A673 (cell line): ENCODE measurements around the gene FURIN. TPM values are rescaled to one million over a fixed set of nuclear protein-coding genes. Genes with fewer than 3 reads are reported as not detected.

Source experiments
- BruUV-seq: library from RNA; stranded (reverse); fragments of 400-500 nt; replicated peaks from 2 replicates; lab custom pipeline; 2021; lab: Mats Ljungman, UMichigan
- CTCF ChIA-PET: fragments of 300-600 bp; sonication (Branson Sonifier 250); formaldehyde crosslinking; loops from one replicate; lab custom pipeline; 2022; ENCODE audit warnings: antibody characterized with exemption; lab: Charles Lee
- POLR2A ChIA-PET: fragments of 300-600 bp; sonication (Branson Sonifier 250); formaldehyde crosslinking; loops from one replicate; lab custom pipeline; 2022; ENCODE audit warnings: antibody characterized with exemption; ENCODE audit not compliant: low non-redundant PET; lab: Charles Lee
- DNase-seq: peaks from one replicate; pipeline ENCODE4 v3.0.0-alpha.2; 2015; ENCODE audit warnings: low spot score
- H3K27ac ChIP-seq: fragments of 200-600 bp; sonication (generic); 2 replicates; pipeline ENCODE4 v1.5.1; 2016; ENCODE audit warnings: mixed run types, low read depth, mild to moderate bottlenecking, mixed read lengths, antibody characterized with exemption, low read length; ENCODE audit not compliant: poor library complexity, severe bottlenecking
- H3K27me3 ChIP-seq: fragments of 200-600 bp; sonication (generic); replicated peaks from 2 replicates; pipeline ENCODE4 v1.6.1; 2017; ENCODE audit warnings: mixed run types, low read depth, mild to moderate bottlenecking, mixed read lengths, antibody characterized with exemption, low read length; ENCODE audit not compliant: insufficient read depth, poor library complexity
- H3K36me3 ChIP-seq: fragments of 200-600 bp; sonication (generic); 2 replicates; pipeline ENCODE4 v1.6.1; 2016; ENCODE audit warnings: mixed run types, mild to moderate bottlenecking, mixed read lengths, antibody characterized with exemption, low read length; ENCODE audit not compliant: insufficient read depth, poor library complexity, severe bottlenecking
- H3K4me1 ChIP-seq: fragments of 200-600 bp; sonication (generic); 2 replicates; pipeline ENCODE4 v1.6.1; 2017; ENCODE audit warnings: mixed run types, mild to moderate bottlenecking, mixed read lengths, antibody characterized with exemption, low read length; ENCODE audit not compliant: insufficient read depth, poor library complexity, severe bottlenecking
- H3K4me3 ChIP-seq: fragments of 200-600 bp; sonication (generic); 2 replicates; pipeline ENCODE4 v1.5.1; 2016; ENCODE audit warnings: low read depth, mixed run types, mild to moderate bottlenecking, mixed read lengths, low read length; ENCODE audit not compliant: poor library complexity, severe bottlenecking
- H3K9me3 ChIP-seq: fragments of 200-600 bp; sonication (generic); 2 replicates; pipeline ENCODE4 v1.6.1; 2016; ENCODE audit warnings: mixed run types, low read depth, mild to moderate bottlenecking, mixed read lengths, antibody characterized with exemption, low read length; ENCODE audit not compliant: poor library complexity, severe bottlenecking
- CTCF ChIP-seq: fragments of 300-800, 200-600 bp; sonication (generic); conservative IDR thresholded peaks from 2 replicates; pipeline ENCODE4 v1.5.1; 2017; ENCODE audit warnings: low read depth, mild to moderate bottlenecking, antibody characterized with exemption, low read length, moderate library complexity, mixed read lengths
- EZH2 ChIP-seq: fragments of 200-600 bp; sonication (generic); IDR thresholded peaks from 2 replicates; pipeline ENCODE4 v1.6.1; 2017; ENCODE audit warnings: borderline replicate concordance, low read depth, mild to moderate bottlenecking, mixed read lengths, antibody characterized with exemption, low read length; ENCODE audit not compliant: poor library complexity, severe bottlenecking
- intact Hi-C: fragments of 100-400 bp; cut with micrococcal nuclease; formaldehyde crosslinking; loops from one replicate; pipeline ENCODE4 v1.10.0; 2022; ENCODE audit not compliant: unreplicated experiment
- total RNA-seq: library from RNA; stranded (reverse); gene quantifications from 2 replicates; pipeline ENCODE4 v1.2.3, GENCODE V29; 2021

Gene FURIN
- total RNA-seq, 1 experiment from 2014 or later = 63.4 TPM

GRCh38 chr15:90881978-90882721 is 13.8 kb downstream of the FURIN start:
- no peak for DNase-seq
- H3K9me3 ChIP-seq = no peaks in the 10 kb centered on the region
- H3K27me3 ChIP-seq = no peaks in the 10 kb centered on the region
- ChIA-PET POLR2A (no interaction called here), CTCF (no interaction called here)
- H3K27ac ChIP-seq = no peak overlapping the region
- no TSS peak for BruUV-seq
- intact Hi-C loops = no loop called here
- no peak overlapping the region for H3K4me3 ChIP-seq
- TF ChIP-seq EZH2 (no peak), CTCF (no peak)
- H3K36me3 ChIP-seq = peaks cover 36% of the 10 kb centered on the region
- no peaks in the 10 kb centered on the region for H3K4me1 ChIP-seq

- peaks cover 29% of the 10 kb centered on the region for H3K36me3 ChIP-seq
- BruUV-seq = TSS peak; percentile 50
- ChIA-PET CTCF (no interaction called here), POLR2A (no interaction called here)
- no peak for DNase-seq
- H3K4me1 ChIP-seq = no peaks in the 10 kb centered on the region
- peak overlapping the region; percentile 42 for H3K27ac ChIP-seq
- H3K9me3 ChIP-seq = no peaks in the 10 kb centered on the region
- H3K27me3 ChIP-seq = no peaks in the 10 kb centered on the region
- no peak overlapping the region for H3K4me3 ChIP-seq
- no peak for TF ChIP-seq CTCF
- no peak for TF ChIP-seq EZH2
- intact Hi-C loops = no loop called here
These were observed 14.6 kb downstream of the FURIN start for GRCh38 chr15:90882781-90883525.

- no peaks in the 10 kb centered on the region for H3K27me3 ChIP-seq
- DNase-seq = no peak
- ChIA-PET POLR2A (no interaction called here), CTCF (no interaction called here)
- H3K9me3 ChIP-seq = no peaks in the 10 kb centered on the region
- H3K27ac ChIP-seq = peak overlapping the region; percentile 42
- no peak for TF ChIP-seq CTCF
- H3K36me3 ChIP-seq = peaks cover 25% of the 10 kb centered on the region
- intact Hi-C loops = no loop called here
- no TSS peak for BruUV-seq
- no peak overlapping the region for H3K4me3 ChIP-seq
- H3K4me1 ChIP-seq = no peaks in the 10 kb centered on the region
These were observed 15.2 kb downstream of the FURIN start for GRCh38 chr15:90883526-90883975.
